Hematopoietic multipotent progenitor cell treated with erythropoietin and hydrocortisone succinate and interleukin-3 and kit ligand, for 15 days (in vitro differentiated cells): Measurements from ENCODE around the gene RAB3GAP2.
"Not testable (repeated sequence)": the region's sequence is repeated elsewhere in the genome, so short reads cannot be mapped to it uniquely, and the experiment has no call there.

Experiments used
- DNase-seq: peaks from one replicate; pipeline ENCODE4 v3.0.0-alpha.2; 2015; ENCODE audit warnings: low spot score

RAB3GAP2 gene

GRCh38 chr1:220235462-220235861, 36.8 kb downstream of the RAB3GAP2 start:
- DNase-seq: no peak

- DNase-seq: no peak
Observed at GRCh38 chr1:220233927-220234326, 38.3 kb downstream of the RAB3GAP2 start.

GRCh38 chr1:220229771-220230170, 42.5 kb downstream of the RAB3GAP2 start:
- no peak for DNase-seq

GRCh38 chr1:220227393-220227792, 44.9 kb downstream of the RAB3GAP2 start:
- DNase-seq: no peak

GRCh38 chr1:220226752-220227151, 45.5 kb downstream of the RAB3GAP2 start:
- DNase-seq: no peak

GRCh38 chr1:220225957-220226356, 46.3 kb downstream of the RAB3GAP2 start:
- no peak for DNase-seq

- no peak for DNase-seq
Observed at GRCh38 chr1:220224611-220225124, 47.6 kb downstream of the RAB3GAP2 start.

- DNase-seq: no peak
Observed at GRCh38 chr1:220224033-220224432, 48.2 kb downstream of the RAB3GAP2 start.

GRCh38 chr1:220222939-220223338, 49.3 kb downstream of the RAB3GAP2 start:
- DNase-seq: no peak

- DNase-seq: no peak
Observed at GRCh38 chr1:220221670-220222069, 50.6 kb downstream of the RAB3GAP2 start.

- DNase-seq: no peak
Observed at GRCh38 chr1:220221269-220221668, 51.0 kb downstream of the RAB3GAP2 start.

GRCh38 chr1:220220699-220221040, 51.6 kb downstream of the RAB3GAP2 start:
- DNase-seq: not testable (repeated sequence)

GRCh38 chr1:220219865-220220698, 52.2 kb downstream of the RAB3GAP2 start:
- no peak for DNase-seq

- no peak for DNase-seq
Observed at GRCh38 chr1:220219136-220219442, 53.2 kb downstream of the RAB3GAP2 start.

GRCh38 chr1:220218397-220219135, 53.7 kb downstream of the RAB3GAP2 start:
- DNase-seq: peak; percentile 34

- peak; percentile 34 for DNase-seq
Observed at GRCh38 chr1:220217383-220217988, 54.8 kb downstream of the RAB3GAP2 start.

- DNase-seq: no peak
Observed at GRCh38 chr1:220213382-220213983, 58.8 kb downstream of the RAB3GAP2 start.

GRCh38 chr1:220207411-220207810, 64.8 kb downstream of the RAB3GAP2 start:
- no peak for DNase-seq

GRCh38 chr1:220204758-220205157, 67.5 kb downstream of the RAB3GAP2 start:
- not testable (repeated sequence) for DNase-seq

- DNase-seq: no peak
Observed at GRCh38 chr1:220203816-220204215, 68.4 kb downstream of the RAB3GAP2 start.

GRCh38 chr1:220198186-220199005, 73.9 kb downstream of the RAB3GAP2 start:
- DNase-seq: no peak

- no peak for DNase-seq
Observed at GRCh38 chr1:220195701-220196100, 76.6 kb downstream of the RAB3GAP2 start.
